Caki2 (cell line): Measurements from ENCODE around the gene GBE1. TPM values are rescaled to one million over a fixed set of nuclear protein-coding genes. Genes with fewer than 3 reads are reported as not detected.

ENCODE experiments used
- DNase-seq: peaks from one replicate; pipeline ENCODE4 v3.0.0-alpha.2; 2015; ENCODE audit warnings: low read depth
- in situ Hi-C: cut with HindIII; loops from 2 replicates; pipeline ENCODE4 v1.10.0; 2016; ENCODE audit warnings: low sequenced_read_pairs, low pct_unique_long_range_greater_than_20kb, mixed read lengths
- total RNA-seq: library from RNA; depleted of rRNA; stranded (reverse); fragments of >200 nt; shearing (Covaris generic); gene quantifications from 2 replicates; pipeline ENCODE4 v1.2.3, GENCODE V29; 2014; ENCODE audit warnings: low replicate concordance

GBE1 gene
- total RNA-seq, 1 experiment from 2014 or later = 40.3 TPM

DNA sequence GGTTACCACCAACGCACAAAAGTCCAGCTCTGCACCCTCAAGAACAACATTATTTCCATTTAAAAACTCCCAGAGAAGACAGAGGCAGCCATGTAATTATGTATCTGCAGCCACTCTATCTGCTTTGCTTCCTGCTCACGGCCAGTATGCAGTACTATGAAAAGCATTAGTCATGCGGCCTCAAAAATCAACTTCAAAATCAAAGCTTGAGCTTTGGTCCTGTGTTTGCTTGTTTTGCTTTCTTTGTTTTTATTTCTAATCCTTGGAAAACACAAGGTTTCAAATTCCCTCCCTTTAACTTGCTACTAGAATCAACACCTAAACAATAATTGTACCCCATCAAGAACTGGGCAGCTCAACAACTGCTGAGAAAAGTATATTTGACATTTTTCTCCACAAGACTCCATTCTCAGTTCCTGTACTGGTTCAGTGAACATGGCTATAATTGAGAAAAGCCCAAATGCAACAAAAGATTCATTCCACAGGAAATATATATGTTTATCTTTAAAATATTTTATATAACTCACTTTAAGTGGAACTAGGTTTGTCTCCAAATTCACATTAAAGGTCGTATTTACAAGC lies 37.6 kb downstream of the GBE1 start:
- peak; percentile 46 for DNase-seq
- in situ Hi-C loops = no loop called here

DNA sequence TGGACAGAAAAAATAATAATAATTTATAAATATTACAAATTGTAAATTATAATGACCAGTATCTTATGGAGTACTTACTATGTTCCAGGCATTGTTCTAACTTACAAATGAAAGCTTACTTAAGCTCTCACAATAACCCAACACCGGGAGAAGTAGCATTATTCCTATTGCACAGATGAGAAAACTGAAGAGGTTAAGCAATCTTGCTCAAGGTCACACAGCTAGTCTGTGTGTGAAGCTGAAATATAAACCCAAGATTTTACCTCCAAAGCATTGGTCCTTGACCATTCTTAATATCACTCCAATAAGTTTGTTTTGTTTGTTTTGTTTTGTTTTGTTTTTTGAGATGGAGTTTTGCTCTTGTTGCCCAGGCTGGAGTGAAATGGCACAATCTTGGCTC lies 43.1 kb downstream of the GBE1 start:
- in situ Hi-C loops = no loop called here

DNA sequence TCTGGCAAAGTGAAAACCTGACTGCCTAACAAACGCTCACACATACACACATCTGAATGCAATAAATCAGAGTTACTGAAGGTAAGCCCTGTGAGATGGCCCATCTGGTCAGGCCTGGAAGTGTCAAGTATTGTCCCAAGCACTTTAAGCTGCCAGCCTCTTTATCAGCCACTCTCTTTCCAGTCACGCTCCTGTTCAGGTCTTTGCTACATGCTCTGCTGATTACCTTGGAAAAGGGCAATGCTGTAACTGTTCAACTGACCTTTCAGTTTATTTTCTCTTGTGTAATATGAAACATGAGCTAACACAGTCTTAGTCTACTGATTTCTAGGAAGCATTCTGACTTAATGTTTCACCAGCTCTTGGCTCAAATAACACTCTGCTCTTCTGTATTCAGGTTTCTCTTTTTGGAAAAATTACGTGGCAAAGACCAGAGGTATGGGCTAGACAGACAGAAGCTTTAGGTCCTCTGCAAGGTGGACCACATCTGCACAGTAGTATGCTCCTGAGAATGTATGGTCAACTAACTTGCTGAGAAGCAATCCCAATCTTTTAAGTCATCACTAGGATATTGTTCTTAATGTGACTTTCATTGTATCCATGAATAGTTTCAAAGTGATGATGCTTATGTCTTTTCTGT lies 44.5 kb downstream of the GBE1 start:
- DNase-seq = peak; percentile 86
- in situ Hi-C loops = no loop called here

More for the DNA sequence above, 43.1 kb downstream of the GBE1 start:
- no peak for DNase-seq

- in situ Hi-C loops = no loop called here
- DNase-seq = no peak
These were observed 48.4 kb downstream of the GBE1 start for GRCh38 chr3:81713031-81713430.

GRCh38 chr3:81709606-81710005 lies 51.8 kb downstream of the GBE1 start:
- no peak for DNase-seq
- in situ Hi-C loops = no loop called here

- in situ Hi-C loops = no loop called here
- DNase-seq = no peak
These were observed 53.4 kb downstream of the GBE1 start for GRCh38 chr3:81707996-81708395.

GRCh38 chr3:81702126-81702525 lies 59.3 kb downstream of the GBE1 start:
- no peak for DNase-seq
- in situ Hi-C loops = no loop called here

DNA sequence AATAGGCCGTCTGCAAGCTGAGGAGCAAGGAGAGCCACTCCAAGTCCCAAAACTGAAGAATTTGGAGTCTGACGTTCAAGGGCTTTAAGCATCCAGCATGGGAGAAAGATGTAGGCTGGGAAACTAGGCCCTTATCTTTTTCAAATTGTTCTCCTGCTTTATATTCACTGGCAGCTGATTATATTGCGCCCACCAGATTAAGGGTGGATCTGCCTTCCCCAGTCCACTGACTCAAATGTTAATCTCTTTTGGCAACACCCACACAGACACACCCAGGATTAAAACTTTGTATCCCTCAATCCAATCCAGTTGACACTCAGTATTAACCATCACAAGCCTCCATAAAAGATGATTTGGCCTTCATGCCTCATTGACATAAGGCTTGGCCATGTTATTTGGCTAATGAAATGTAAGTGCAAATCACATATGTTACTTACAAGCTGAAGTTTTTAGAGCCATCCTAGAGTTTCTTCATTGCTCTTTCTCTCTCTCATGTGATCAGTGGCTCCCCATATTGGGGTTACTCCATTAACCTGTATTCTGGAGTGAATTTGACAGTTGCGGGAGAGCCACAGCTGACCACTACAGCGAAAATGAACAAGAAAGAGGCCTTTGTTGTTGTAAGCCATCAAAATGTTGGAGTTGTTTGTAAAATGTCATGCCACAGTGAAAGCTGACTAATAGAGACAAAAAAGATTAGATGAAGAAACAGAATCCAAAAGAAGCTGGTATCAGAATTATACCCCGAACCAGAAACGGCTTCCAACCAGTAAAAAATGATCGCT lies 61.7 kb downstream of the GBE1 start:
- DNase-seq = no peak
- in situ Hi-C loops = no loop called here

DNA sequence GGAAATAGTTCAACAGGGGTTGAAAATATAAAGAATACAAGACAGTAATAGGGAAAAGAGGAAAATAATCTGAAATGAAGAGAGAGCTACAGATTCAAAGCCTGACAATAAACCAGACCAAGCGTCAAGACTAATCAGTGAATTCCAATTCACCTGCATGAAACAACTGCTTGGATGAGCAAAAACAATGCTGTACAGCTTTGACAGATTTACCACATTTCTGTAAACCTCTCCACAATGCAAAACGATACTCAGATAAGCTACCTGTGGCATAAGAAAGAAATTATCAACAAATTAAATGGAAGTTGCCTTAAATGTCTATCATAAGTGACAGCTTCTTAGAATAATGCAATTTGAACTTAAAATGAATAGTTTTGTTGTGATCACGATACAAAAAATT lies 65.4 kb downstream of the GBE1 start:
- DNase-seq = no peak
- in situ Hi-C loops = no loop called here

- in situ Hi-C loops = no loop called here
These were observed 66.1 kb downstream of the GBE1 start for GRCh38 chr3:81695302-81695701.

DNA sequence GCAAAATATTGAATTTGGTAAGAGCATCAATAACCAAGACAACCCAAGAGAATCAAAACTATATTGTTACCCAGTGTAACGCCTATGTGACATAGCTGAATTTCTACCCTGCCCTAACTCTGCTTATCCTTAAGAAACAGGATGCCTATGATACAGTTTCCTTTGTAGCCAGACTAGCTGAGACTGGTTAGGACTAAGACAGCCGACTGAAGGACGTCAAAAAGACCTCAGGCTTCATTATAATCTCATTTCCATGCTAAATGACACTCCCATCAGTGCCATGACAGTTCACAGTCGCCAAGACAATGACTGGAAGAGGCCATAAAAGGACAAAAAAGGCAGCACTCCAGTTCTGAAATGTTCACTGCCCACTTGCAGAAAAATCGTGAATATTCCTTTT lies 66.8 kb downstream of the GBE1 start:
- no peak for DNase-seq
- in situ Hi-C loops = no loop called here

More at GRCh38 chr3:81695302-81695701, 66.1 kb downstream of the GBE1 start:
- DNase-seq = no peak

DNA sequence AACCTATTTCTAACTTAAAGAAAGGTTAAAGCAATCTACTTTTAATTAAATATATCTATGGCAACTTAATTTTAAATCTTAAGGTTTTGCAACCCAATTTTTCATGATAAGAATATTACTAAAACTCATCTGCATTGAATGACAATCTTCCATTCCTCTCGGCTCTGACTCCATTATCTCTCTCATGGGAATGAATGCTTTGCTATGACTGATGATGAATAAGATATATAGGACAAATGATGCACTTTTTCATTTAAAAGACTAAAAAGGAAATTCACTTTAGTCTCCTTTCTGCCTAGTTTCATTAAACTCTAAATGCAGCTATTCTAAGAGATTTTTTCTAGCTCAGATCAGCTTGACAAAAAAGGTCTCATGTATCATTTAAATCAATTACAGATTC lies 68.7 kb downstream of the GBE1 start:
- in situ Hi-C loops = no loop called here
- no peak for DNase-seq

- in situ Hi-C loops = no loop called here
- DNase-seq = no peak
These were observed 71.8 kb downstream of the GBE1 start for GRCh38 chr3:81689617-81690016.

- peak; percentile 51 for DNase-seq
- in situ Hi-C loops = no loop called here
These were observed 76.6 kb downstream of the GBE1 start for GRCh38 chr3:81684751-81685395.

DNA sequence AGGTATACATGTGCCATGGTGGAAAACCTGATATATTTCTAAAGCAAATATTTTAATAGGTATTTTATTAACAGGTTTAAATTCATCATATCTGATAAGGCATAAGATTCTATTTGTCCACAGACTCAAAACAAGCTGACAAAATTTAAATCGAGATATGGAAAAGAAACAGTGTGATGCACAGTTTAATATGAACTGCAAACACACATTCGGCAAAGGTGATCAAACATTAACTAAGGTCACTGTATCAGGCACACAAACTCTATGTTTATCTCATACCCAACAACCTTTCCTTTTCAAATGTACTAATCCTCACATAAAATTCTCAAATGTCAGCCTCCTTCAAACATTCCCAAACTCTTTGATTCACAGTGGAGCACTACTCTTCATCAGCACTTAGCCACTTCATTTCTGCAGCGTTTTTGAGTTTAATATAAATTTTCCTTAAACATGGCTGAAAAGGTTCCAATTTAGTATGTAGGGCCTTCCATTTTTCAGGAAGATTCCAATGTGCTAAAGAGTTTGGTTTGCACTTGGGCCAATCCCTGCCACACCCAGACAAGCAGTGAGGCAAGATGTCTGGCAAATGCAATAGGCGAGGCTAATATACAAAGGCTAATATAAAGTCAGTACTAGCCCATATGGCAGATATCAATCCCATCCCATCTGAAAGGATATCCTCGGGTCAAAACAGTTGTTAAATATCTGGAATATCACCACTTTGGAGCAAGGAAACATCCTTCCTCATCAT lies 84.6 kb downstream of the GBE1 start:
- in situ Hi-C loops = no loop called here
- DNase-seq = no peak

DNA sequence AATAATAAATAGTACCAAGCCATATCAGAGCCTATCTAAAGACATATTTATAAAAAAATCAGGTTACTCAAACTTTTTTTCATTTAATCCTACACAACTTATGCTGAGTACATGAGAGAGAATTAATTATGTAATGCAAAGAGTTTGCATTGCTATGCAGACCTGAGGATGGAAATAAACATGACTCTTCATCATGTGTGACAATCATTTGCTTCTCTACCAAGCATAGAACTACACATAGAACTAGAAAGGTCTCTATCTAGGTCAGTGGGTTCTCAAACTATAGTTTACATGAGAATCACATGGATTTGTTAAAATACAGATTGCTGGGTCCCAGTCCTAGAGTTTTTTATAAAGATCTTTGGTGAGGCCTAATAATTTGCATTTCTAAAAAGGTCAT lies 86.8 kb downstream of the GBE1 start:
- DNase-seq = no peak
- in situ Hi-C loops = no loop called here

GRCh38 chr3:81668283-81668682 lies 93.2 kb downstream of the GBE1 start:
- in situ Hi-C loops = no loop called here
- no peak for DNase-seq

- in situ Hi-C loops = no loop called here
- peak; percentile 7 for DNase-seq
These were observed 94.8 kb downstream of the GBE1 start for GRCh38 chr3:81666502-81667121.
